ENCODE data around the gene MMP10. TPM values are rescaled to one million over a fixed set of nuclear protein-coding genes. Genes with fewer than 3 reads are reported as not detected.

The MMP10 gene
- total RNA-seq, 1 experiment from 2014 or later, result not detected

GRCh38 chr11:102763440-102763839 is 17.0 kb downstream of the MMP10 start:
- H3K36me3 Mint-ChIP-seq, result no peaks in the 10 kb centered on the region
- no peaks in the 10 kb centered on the region for H3K9me3 Mint-ChIP-seq
- no peak for DNase-seq (ENCODE audit: low spot score)
- CTCF ChIA-PET, result no interaction called here
- TF ChIP-seq ZNF396 (CRISPR knock-in tag; IDR thresholded peaks at IDR 0.05; ENCODE audit: borderline replicate concordance) (no peak), RORB (CRISPR knock-in tag; IDR thresholded peaks at IDR 0.05) (no peak), GABPB1 (CRISPR knock-in tag; IDR thresholded peaks at IDR 0.05) (no peak), SP1 (CRISPR knock-in tag; conservative IDR thresholded peaks at IDR 0.05) (no peak), NFYB (CRISPR knock-in tag; conservative IDR thresholded peaks at IDR 0.05; ENCODE audit: low read depth) (no peak), MYBL2 (CRISPR knock-in tag; IDR thresholded peaks at IDR 0.05) (no peak), ATF1 (CRISPR knock-in tag; IDR thresholded peaks at IDR 0.05) (no peak), ARID4B (CRISPR knock-in tag; IDR thresholded peaks at IDR 0.05; ENCODE audit: borderline replicate concordance) (no peak)
- POLR2A ChIA-PET, result no interaction called here
- no peak overlapping the region for H3K4me3 Mint-ChIP-seq
- ATAC-seq, result no peak
- H3K27me3 Mint-ChIP-seq (ENCODE audit: low read depth), result no peaks in the 10 kb centered on the region; the same call in 1 of the 2 replicates
- H3K27ac Mint-ChIP-seq, result no peak overlapping the region
- H3K4me1 Mint-ChIP-seq, result peaks cover 16% of the 10 kb centered on the region

- Mint-ChIP-seq H3K27me3 (ENCODE audit: low read depth) (no peaks in the 10 kb centered on the region; the same call in 1 of the 2 replicates), H3K9me3 (no peaks in the 10 kb centered on the region), H3K36me3 (no peaks in the 10 kb centered on the region), H3K4me1 (peaks cover 16% of the 10 kb centered on the region), H3K4me3 (no peak overlapping the region), H3K27ac (no peak overlapping the region)
- TF ChIP-seq E2F4 (CRISPR knock-in tag; IDR thresholded peaks at IDR 0.05; ENCODE audit: borderline replicate concordance, low read depth) (no peak), RELA (CRISPR knock-in tag; IDR thresholded peaks at IDR 0.05; ENCODE audit: borderline replicate concordance) (no peak), GTF2I (CRISPR knock-in tag; conservative IDR thresholded peaks at IDR 0.05) (no peak), FOXP4 (CRISPR knock-in tag; IDR thresholded peaks at IDR 0.05) (no peak), ETV6 (CRISPR knock-in tag; IDR thresholded peaks at IDR 0.05) (no peak), NFATC4 (CRISPR knock-in tag; IDR thresholded peaks at IDR 0.05) (no peak), MXD4 (CRISPR knock-in tag; IDR thresholded peaks at IDR 0.05; ENCODE audit: borderline replicate concordance) (no peak)
- DNase-seq (ENCODE audit: low spot score) (no peak), ATAC-seq (no peak)
- ChIA-PET POLR2A (no interaction called here), CTCF (interaction anchor here (1.6 kb wide), 1 partner anchor 18 kb away, joined by 9 read pairs; the partner anchor contains the start of gene MMP10)
Measured at GRCh38 chr11:102762361-102762767, 18.1 kb downstream of the MMP10 start.

GRCh38 chr11:102761646-102762238 is 18.7 kb downstream of the MMP10 start:
- Mint-ChIP-seq H3K27me3 (ENCODE audit: low read depth) (no peaks in the 10 kb centered on the region; the same call in 1 of the 2 replicates), H3K4me1 (peaks cover 16% of the 10 kb centered on the region), H3K27ac (peak overlapping the region; percentile 13; the same call in 1 of the 2 replicates), H3K4me3 (no peak overlapping the region), H3K9me3 (no peaks in the 10 kb centered on the region), H3K36me3 (no peaks in the 10 kb centered on the region)
- TF ChIP-seq CDX4 (CRISPR knock-in tag; IDR thresholded peaks at IDR 0.05; ENCODE audit: borderline replicate concordance), result no peak
- no peak for TF ChIP-seq MLX (CRISPR knock-in tag; IDR thresholded peaks at IDR 0.05)
- no peak for TF ChIP-seq ZNF512 (CRISPR knock-in tag; IDR thresholded peaks at IDR 0.05; ENCODE audit: borderline replicate concordance)
- no peak for TF ChIP-seq ELF4 (CRISPR knock-in tag; IDR thresholded peaks at IDR 0.05; ENCODE audit: low read depth)
- ATAC-seq (peak; percentile 44), DNase-seq (ENCODE audit: low spot score) (no peak)
- ChIA-PET CTCF (interaction anchor here (1.6 kb wide), 1 partner anchor 19 kb away, joined by 9 read pairs; the partner anchor contains the start of gene MMP10), POLR2A (no interaction called here)

Data from WTC11 (cell line).